ENCODE data around the gene VPS13C.
"Not testable (repeated sequence)": the region's sequence is repeated elsewhere in the genome, so short reads cannot be mapped to it uniquely, and the experiment has no call there.

Gene VPS13C

DNA sequence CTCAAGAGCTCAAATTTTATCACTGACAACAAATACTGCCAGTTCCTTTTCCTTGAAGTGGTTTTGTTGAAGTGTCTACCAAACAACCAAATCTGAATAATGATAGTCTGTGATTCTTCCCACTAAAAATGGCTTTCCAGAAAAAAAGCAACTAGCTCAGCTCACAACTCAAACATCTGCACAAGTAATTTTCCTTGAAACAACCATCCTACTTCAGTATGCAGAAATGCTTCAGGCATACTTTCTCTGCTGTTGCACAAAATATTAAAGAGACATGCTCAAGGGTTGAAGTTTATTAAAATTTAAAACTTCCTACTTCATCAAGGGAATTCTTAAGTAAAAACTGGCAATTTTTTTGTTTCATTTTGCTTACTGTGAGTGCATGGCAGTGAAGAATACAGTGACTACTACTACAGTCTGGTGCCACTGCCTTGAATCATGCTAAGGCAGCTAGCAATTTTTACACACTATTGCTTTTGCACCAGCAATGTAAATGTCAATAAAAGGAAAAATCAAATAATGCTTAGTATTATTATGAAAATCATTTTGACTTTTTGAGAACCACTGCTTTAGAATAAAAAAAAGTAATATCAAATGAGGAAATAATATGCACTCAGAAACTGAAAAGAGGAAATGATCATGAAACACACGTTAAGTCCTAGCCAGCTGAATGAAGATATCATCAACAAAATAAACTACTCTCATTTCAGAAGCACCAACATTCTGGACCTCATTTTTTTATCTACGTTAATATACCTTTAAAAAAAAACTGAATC is 33.6 kb downstream of the VPS13C start:
- no peak overlapping the region for H3K4me3 ChIP-seq (ENCODE audit: low read depth, low read length)
- TF ChIP-seq, protein P1, sequence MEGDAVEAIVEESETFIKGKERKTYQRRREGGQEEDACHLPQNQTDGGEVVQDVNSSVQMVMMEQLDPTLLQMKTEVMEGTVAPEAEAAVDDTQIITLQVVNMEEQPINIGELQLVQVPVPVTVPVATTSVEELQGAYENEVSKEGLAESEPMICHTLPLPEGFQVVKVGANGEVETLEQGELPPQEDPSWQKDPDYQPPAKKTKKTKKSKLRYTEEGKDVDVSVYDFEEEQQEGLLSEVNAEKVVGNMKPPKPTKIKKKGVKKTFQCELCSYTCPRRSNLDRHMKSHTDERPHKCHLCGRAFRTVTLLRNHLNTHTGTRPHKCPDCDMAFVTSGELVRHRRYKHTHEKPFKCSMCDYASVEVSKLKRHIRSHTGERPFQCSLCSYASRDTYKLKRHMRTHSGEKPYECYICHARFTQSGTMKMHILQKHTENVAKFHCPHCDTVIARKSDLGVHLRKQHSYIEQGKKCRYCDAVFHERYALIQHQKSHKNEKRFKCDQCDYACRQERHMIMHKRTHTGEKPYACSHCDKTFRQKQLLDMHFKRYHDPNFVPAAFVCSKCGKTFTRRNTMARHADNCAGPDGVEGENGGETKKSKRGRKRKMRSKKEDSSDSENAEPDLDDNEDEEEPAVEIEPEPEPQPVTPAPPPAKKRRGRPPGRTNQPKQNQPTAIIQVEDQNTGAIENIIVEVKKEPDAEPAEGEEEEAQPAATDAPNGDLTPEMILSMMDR (IDR thresholded peaks at IDR 0.05; ENCODE audit: low read depth, low read length, missing control alignments), result no peak
- no peak for DNase-seq (ENCODE audit: low read depth)

GRCh38 chr15:62021991-62022600 is 38.2 kb downstream of the VPS13C start:
- no peak for DNase-seq (ENCODE audit: low read depth)
- TF ChIP-seq, protein P1 (IDR thresholded peaks at IDR 0.05; ENCODE audit: low read depth, low read length, missing control alignments), result no peak
- no peak overlapping the region for H3K4me3 ChIP-seq (ENCODE audit: low read depth, low read length)

- no peak overlapping the region for H3K4me3 ChIP-seq (ENCODE audit: low read depth, low read length)
- DNase-seq (ENCODE audit: low read depth), result no peak
- TF ChIP-seq, protein P1 (IDR thresholded peaks at IDR 0.05; ENCODE audit: low read depth, low read length, missing control alignments), result no peak
These were observed 39.6 kb downstream of the VPS13C start for GRCh38 chr15:62020576-62021160.

- not testable (repeated sequence) for DNase-seq (ENCODE audit: low read depth)
These were observed 54.9 kb downstream of the VPS13C start for GRCh38 chr15:62005354-62005753.

DNA sequence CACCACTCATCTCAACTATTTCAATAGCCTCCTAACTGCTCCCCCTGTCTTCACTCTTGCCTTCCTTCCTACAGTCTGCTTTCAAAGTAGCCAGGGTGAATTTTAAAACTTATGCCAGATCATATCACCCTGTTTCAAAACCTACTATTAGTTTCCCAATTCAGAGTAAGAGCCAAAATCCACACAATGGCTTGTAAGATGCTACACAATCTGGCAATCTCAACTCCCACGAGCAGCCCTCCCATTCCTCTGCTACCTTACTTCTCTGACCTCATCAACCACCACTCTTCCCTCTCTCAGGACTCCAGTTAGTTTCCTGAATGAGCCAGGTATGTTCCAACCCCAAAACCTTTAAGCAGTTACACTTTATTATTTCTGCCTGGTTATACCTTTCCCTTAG is 62.5 kb downstream of the VPS13C start:
- no peak overlapping the region for H3K4me3 ChIP-seq (ENCODE audit: low read depth, low read length)
- DNase-seq (ENCODE audit: low read depth), result no peak
- TF ChIP-seq, protein P1 (IDR thresholded peaks at IDR 0.05; ENCODE audit: low read depth, low read length, missing control alignments), result no peak

More at GRCh38 chr15:62005354-62005753, 54.9 kb downstream of the VPS13C start:
- not testable (repeated sequence) for H3K4me3 ChIP-seq (ENCODE audit: low read depth, low read length)

- TF ChIP-seq, protein P1 (IDR thresholded peaks at IDR 0.05; ENCODE audit: low read depth, low read length, missing control alignments), result no peak
- H3K4me3 ChIP-seq (ENCODE audit: low read depth, low read length), result no peak overlapping the region
- no peak for DNase-seq (ENCODE audit: low read depth)
These were observed 64.1 kb downstream of the VPS13C start for GRCh38 chr15:61996056-61996635.

DNA sequence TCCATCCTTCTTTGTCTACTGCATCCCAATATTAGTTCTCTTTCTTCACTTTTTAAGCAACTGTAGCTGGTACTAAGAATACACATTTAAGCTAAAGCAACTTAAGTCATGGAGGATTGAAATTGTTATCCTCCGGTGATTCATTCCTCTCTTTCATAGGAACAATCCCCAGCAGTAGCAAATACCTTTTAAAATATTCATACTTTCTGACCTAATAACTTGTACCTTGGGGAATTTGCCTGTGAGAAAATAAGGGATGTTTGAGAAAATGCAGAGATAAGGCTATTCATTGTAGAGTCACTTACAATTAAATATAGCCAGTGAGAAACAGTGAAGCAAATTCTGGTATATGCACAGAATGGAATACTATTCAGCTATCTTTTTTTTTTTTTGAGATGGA is 66.0 kb downstream of the VPS13C start:
- TF ChIP-seq, protein P1 (IDR thresholded peaks at IDR 0.05; ENCODE audit: low read depth, low read length, missing control alignments), result no peak
- H3K4me3 ChIP-seq (ENCODE audit: low read depth, low read length), result no peak overlapping the region
- DNase-seq (ENCODE audit: low read depth), result no peak

Data from GM12864 (cell line).